ENCODE data around the gene ZNF462.

- TF ChIP-seq TP53 (CRISPR knock-in tag; IDR thresholded peaks at IDR 0.05) (no peak), AFF4 (CRISPR knock-in tag; IDR thresholded peaks at IDR 0.05; ENCODE audit: borderline replicate concordance) (no peak), MYBL2 (CRISPR knock-in tag; IDR thresholded peaks at IDR 0.05) (no peak), NR3C1 (CRISPR knock-in tag; conservative IDR thresholded peaks at IDR 0.05; ENCODE audit: low read depth) (no peak), TEAD4 (CRISPR knock-in tag; IDR thresholded peaks at IDR 0.05) (no peak), GRHL2 (CRISPR knock-in tag; IDR thresholded peaks at IDR 0.05; ENCODE audit: insufficient replicate concordance, severe bottlenecking) (no peak)
- TF ChIP-seq, protein P1, sequence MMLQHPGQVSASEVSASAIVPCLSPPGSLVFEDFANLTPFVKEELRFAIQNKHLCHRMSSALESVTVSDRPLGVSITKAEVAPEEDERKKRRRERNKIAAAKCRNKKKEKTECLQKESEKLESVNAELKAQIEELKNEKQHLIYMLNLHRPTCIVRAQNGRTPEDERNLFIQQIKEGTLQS (CRISPR knock-in tag; conservative IDR thresholded peaks at IDR 0.05) = no peak
- TF ChIP-seq, protein P2, sequence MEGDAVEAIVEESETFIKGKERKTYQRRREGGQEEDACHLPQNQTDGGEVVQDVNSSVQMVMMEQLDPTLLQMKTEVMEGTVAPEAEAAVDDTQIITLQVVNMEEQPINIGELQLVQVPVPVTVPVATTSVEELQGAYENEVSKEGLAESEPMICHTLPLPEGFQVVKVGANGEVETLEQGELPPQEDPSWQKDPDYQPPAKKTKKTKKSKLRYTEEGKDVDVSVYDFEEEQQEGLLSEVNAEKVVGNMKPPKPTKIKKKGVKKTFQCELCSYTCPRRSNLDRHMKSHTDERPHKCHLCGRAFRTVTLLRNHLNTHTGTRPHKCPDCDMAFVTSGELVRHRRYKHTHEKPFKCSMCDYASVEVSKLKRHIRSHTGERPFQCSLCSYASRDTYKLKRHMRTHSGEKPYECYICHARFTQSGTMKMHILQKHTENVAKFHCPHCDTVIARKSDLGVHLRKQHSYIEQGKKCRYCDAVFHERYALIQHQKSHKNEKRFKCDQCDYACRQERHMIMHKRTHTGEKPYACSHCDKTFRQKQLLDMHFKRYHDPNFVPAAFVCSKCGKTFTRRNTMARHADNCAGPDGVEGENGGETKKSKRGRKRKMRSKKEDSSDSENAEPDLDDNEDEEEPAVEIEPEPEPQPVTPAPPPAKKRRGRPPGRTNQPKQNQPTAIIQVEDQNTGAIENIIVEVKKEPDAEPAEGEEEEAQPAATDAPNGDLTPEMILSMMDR (IDR thresholded peaks at IDR 0.05) = no peak
- TF ChIP-seq, protein P3, sequence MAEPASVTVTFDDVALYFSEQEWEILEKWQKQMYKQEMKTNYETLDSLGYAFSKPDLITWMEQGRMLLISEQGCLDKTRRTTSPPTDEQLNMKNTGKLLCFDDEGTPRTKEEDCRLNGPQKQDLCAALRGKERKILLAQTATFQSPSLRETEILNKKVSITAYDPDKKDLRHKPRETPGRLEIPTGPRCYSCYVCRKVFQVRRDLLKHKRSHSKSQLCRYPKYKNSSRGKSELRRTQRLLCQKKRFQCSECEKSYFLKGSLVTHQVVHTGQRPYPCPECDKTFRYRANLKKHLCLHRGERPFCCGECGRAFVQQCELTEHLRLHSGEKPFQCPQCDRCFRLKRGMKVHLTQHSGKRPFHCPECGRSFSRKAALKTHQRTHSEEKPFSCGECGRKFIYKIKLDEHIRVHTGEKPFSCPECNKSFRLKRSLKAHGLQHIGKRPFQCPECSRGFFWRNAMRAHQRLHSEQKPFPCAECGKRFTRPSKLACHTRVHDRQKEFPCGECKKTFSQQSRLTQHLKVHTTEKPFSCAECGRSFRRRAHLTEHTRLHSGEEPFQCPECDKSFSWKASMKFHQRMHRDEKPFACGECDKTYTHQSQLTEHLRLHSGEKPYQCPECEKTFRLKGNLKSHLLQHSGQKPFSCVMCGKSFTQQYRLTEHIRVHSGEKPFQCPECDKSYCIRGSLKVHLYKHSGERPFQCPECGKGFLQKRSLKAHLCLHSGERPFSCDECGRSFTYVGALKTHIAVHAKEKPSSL (CRISPR knock-in tag; conservative IDR thresholded peaks at IDR 0.05) = no peak
- TF ChIP-seq, protein P4, sequence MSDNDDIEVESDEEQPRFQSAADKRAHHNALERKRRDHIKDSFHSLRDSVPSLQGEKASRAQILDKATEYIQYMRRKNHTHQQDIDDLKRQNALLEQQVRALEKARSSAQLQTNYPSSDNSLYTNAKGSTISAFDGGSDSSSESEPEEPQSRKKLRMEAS (CRISPR knock-in tag; IDR thresholded peaks at IDR 0.05) = no peak
- TF ChIP-seq, protein P5, sequence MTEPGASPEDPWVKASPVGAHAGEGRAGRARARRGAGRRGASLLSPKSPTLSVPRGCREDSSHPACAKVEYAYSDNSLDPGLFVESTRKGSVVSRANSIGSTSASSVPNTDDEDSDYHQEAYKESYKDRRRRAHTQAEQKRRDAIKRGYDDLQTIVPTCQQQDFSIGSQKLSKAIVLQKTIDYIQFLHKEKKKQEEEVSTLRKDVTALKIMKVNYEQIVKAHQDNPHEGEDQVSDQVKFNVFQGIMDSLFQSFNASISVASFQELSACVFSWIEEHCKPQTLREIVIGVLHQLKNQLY (CRISPR knock-in tag; IDR thresholded peaks at IDR 0.05) = no peak
- TF ChIP-seq, protein P6, sequence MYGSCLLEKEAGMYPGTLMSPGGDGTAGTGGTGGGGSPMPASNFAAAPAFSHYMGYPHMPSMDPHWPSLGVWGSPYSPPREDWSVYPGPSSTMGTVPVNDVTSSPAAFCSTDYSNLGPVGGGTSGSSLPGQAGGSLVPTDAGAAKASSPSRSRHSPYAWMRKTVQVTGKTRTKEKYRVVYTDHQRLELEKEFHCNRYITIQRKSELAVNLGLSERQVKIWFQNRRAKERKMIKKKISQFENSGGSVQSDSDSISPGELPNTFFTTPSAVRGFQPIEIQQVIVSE (CRISPR knock-in tag; IDR thresholded peaks at IDR 0.05; ENCODE audit: borderline replicate concordance) = no peak
Observed at GRCh38 chr9:107042606-107043005, 179.6 kb downstream of the ZNF462 start.
